HepG2 (cell line): Measurements from ENCODE around the gene SYDE1. TPM values are rescaled to one million over a fixed set of nuclear protein-coding genes. Genes with fewer than 3 reads are reported as not detected.
A peak's percentile ranks its signal among the peaks of the same experiment; 100 is the strongest.
"Not testable (repeated sequence)": the region's sequence is repeated elsewhere in the genome, so short reads cannot be mapped to it uniquely, and the experiment has no call there.

ENCODE experiments used
- ATAC-seq: fragments of 200-7000 bp; cut with Tn5 transposase; 3 replicates; pipeline ENCODE4 v1.9.1; 2020; ENCODE audit warnings: mild to moderate bottlenecking, moderate library complexity
- BruUV-seq: library from RNA; stranded (reverse); fragments of 400-500 nt; replicated peaks from 2 replicates; lab custom pipeline; 2021; lab: Mats Ljungman, UMichigan
- CTCF ChIA-PET: fragments of 300-600 bp; formaldehyde crosslinking; extraction: SDS; loops from one replicate; lab custom pipeline; 2021; ENCODE audit warnings: low total read pairs, inconsistent platforms, low intra/inter-chr PET ratio; lab: Yijun Ruan, JAX
- POLR2A ChIA-PET: fragments of 350-600 bp; sonication (Branson Sonifier 250); formaldehyde crosslinking; loops from one replicate; lab custom pipeline; 2020; ENCODE audit warnings: antibody characterized with exemption, inconsistent platforms; lab: Yijun Ruan, JAX
- DNase-seq: peaks from one replicate; pipeline ENCODE4 v3.0.0-alpha.2; 2015; ENCODE audit warnings: low spot score
- FAIRE-seq: peaks from 3 replicates; lab custom pipeline; 2011; peaks lifted over from hg19 to GRCh38; lab: Jason Lieb, UNC
- H2AFZ ChIP-seq: one replicate; pipeline ENCODE4 v1.6.1; 2011; ENCODE audit warnings: low read length, inconsistent platforms
- H3K27ac ChIP-seq: fragments of 300-600 bp; 3 replicates; pipeline ENCODE4 v1.8.0; 2011; ENCODE audit warnings: mixed run types, mild to moderate bottlenecking, mixed read lengths, low read length, inconsistent platforms; ENCODE audit not compliant: insufficient read depth; ENCODE audit errors: extremely low read length
- H3K27me3 ChIP-seq, 2 experiments: fragments of 200-600 bp in 1 of 2; 2 replicates in 1 of 2; 3 replicates in 1 of 2; pipeline versions ENCODE4 v1.6.0 to v1.8.0; 2011; ENCODE audit warnings: low read length in 2 of 2, mild to moderate bottlenecking in 2 of 2, moderate library complexity in 2 of 2, inconsistent platforms in 1 of 2; ENCODE audit not compliant: insufficient read depth in 2 of 2, control insufficient read depth in 1 of 2
- H3K36me3 ChIP-seq, 2 experiments: fragments of 200-600 bp in 1 of 2; replicated peaks in 1 of 2; 2 replicates in 1 of 2; 3 replicates in 1 of 2; pipeline versions ENCODE4 v1.5.1 to v1.8.0; 2011; ENCODE audit warnings: low read length in 2 of 2, inconsistent platforms in 1 of 2; ENCODE audit not compliant: insufficient read depth in 2 of 2, control insufficient read depth in 1 of 2
- H3K4me1 ChIP-seq: 2 replicates; pipeline ENCODE4 v1.5.1; 2012; ENCODE audit warnings: low read length, inconsistent platforms; ENCODE audit not compliant: insufficient read depth
- H3K4me2 ChIP-seq: 2 replicates; pipeline ENCODE4 v1.6.0; 2011; ENCODE audit warnings: low read depth, low read length, inconsistent platforms
- H3K4me3 ChIP-seq, 3 experiments: fragments of 200-600 bp in 1 of 3; sonication (generic), shearing (Covaris generic) in 1 of 3; replicated peaks in 1 of 3; 2 replicates each; pipeline ENCODE4 v1.5.1; 2011 to 2016; ENCODE audit warnings: low read length in 3 of 3, inconsistent platforms in 2 of 3, low read depth in 2 of 3, mild to moderate bottlenecking in 2 of 3, control low read depth in 1 of 3, mixed read lengths in 1 of 3; ENCODE audit not compliant: insufficient read depth in 1 of 3
- H3K79me2 ChIP-seq: one replicate; pipeline ENCODE4 v1.6.1; 2011; ENCODE audit warnings: low read length, inconsistent platforms; ENCODE audit not compliant: insufficient read depth
- H3K9ac ChIP-seq: 2 replicates; pipeline ENCODE4 v1.6.0; 2011; ENCODE audit warnings: mild to moderate bottlenecking, low read depth, low read length, inconsistent platforms; ENCODE audit not compliant: insufficient read depth
- H3K9me3 ChIP-seq: 2 replicates; pipeline ENCODE4 v1.5.1; 2012; ENCODE audit warnings: mild to moderate bottlenecking, low read length
- H4K20me1 ChIP-seq: 2 replicates; pipeline ENCODE4 v1.6.0; 2011; ENCODE audit warnings: inconsistent platforms, mild to moderate bottlenecking, low read length, moderate library complexity; ENCODE audit not compliant: insufficient read depth
- CHD2 ChIP-seq: IDR thresholded peaks from 2 replicates; pipeline ENCODE4 v1.6.1; 2011; ENCODE audit warnings: low read depth, low read length, improper control_type of control experiment
- SAP130 ChIP-seq: IDR thresholded peaks from 2 replicates; pipeline ENCODE4 v1.6.1; 2016; ENCODE audit warnings: low read depth
- SOX5 ChIP-seq: IDR thresholded peaks from 2 replicates; pipeline ENCODE4 v1.6.1; 2016; ENCODE audit warnings: borderline replicate concordance
- ZNF891 ChIP-seq: sonication (generic); formaldehyde crosslinking; IDR thresholded peaks from 2 replicates; pipeline ENCODE4 v1.5.0; 2020; ENCODE audit warnings: mild to moderate bottlenecking, missing genetic modification reagents
- WGBS: methylation state at CpG from one replicate; pipeline ENCODE4 v1.1.6; 2017; ENCODE audit warnings: low lambda C conversion rate; 5-methylcytosine and 5-hydroxymethylcytosine counted together
- in situ Hi-C: cut with HindIII; loops from 2 replicates; pipeline ENCODE4 v1.10.0; 2017; ENCODE audit warnings: low pct_unique_long_range_greater_than_20kb; ENCODE audit not compliant: extremely low pct_ligation_motif_present
- intact Hi-C: fragments of 100-400 bp; cut with micrococcal nuclease; formaldehyde crosslinking; loops from one replicate; pipeline ENCODE4 v1.10.0; 2022; ENCODE audit not compliant: unreplicated experiment
- polyA plus RNA-seq, 8 experiments: library from polyadenylated mRNA; depleted of rRNA in 3 of 8; stranded (reverse) in 7 of 8; unstranded in 1 of 8; fragments of >200 nt; fragmentation: Illumina TruSeq in 4 of 8; extraction: Trizol in 4 of 8; gene quantifications; 2 replicates each; pipeline versions ENCODE4 v1.2.1 to v1.2.3, GENCODE V29; 2011 to 2016; ENCODE audit warnings: low read depth in 4 of 8, missing spikeins in 1 of 8, mixed read lengths in 1 of 8; ENCODE audit not compliant: insufficient read depth in 1 of 8
- total RNA-seq, 5 experiments: library from RNA; depleted of rRNA; stranded (reverse); fragments of >200 nt; fragmentation: Illumina TruSeq; extraction: Trizol; gene quantifications; 2 replicates each; pipeline ENCODE4 v1.2.3, GENCODE V29; 2016; ENCODE audit warnings: low read depth in 1 of 5

Gene SYDE1
- total and polyA plus RNA-seq, 2 of the 13 experiments (the other 11 are each of a cell fraction or from before 2014, with no cell fraction given), result 4.3 to 13.6 TPM

DNA sequence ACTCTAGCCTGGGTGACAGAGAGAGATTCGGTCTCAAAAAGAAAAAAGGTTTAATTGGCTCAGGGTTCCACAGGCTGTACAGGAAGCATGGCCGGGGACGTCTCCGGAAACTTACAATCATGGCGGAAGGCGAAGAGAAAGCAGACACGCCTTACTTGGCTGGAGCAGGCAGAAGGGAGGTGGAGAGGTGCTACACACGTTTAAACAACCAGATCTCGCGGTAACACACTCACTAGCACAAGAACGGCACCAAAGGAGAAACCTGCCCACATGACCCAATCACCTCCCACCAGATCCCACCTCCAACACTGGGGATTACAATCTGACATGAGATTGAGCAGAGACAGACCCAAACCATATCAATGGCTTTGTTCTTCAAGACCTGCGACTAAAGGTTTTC lies 45.2 kb upstream of the SYDE1 start:
- Histone ChIP-seq H3K27me3 (peaks cover 0 to 18% of the 10 kb centered on the region in 2 experiments; a peak in 2 of 5 replicates), H3K36me3 (no peaks in the 10 kb centered on the region), H3K9ac (no peak overlapping the region), H3K4me1 (no peaks in the 10 kb centered on the region), H4K20me1 (no peaks in the 10 kb centered on the region), H2AFZ (no peak overlapping the region), H3K27ac (no peak overlapping the region), H3K79me2 (no peaks in the 10 kb centered on the region), H3K9me3 (no peaks in the 10 kb centered on the region), H3K4me3 (no peak overlapping the region), H3K4me2 (no peak overlapping the region)
- in situ Hi-C loops (no loop called here), intact Hi-C loops (no loop called here)
- CTCF ChIA-PET, result no interaction called here
- no TSS peak for BruUV-seq
- ATAC-seq (no peak), DNase-seq (no peak), FAIRE-seq (no peak)
- WGBS, result 46% methylated on average over 12 of the region's 12 CpGs
- TF ChIP-seq ZNF891 (no peak), CHD2 (peak; percentile 50; the same call in 1 of the 2 replicates), SAP130 (no peak)
- POLR2A ChIA-PET, result no interaction called here

DNA sequence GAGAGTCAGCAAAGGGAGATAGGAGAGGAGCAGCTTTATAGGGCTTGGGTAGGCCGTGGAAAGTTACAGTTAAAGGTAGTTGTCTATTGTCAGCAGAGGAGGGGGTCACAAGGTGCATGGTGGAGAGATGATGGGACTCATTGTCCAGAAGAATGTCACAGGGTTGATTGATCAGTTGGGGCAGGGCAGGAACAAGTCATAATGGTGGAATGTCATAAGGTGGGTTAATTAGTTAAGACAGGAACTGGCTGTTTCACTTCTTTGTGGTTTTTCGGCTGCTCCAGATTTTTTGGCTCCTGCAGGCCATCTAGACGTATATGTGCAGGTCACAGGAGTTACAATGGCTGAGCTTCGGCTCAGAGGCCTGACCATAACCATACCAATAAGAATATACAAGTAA lies 36.8 kb upstream of the SYDE1 start:
- BruUV-seq, H2AFZ ChIP-seq, POLR2A ChIA-PET, H3K4me2 ChIP-seq, intact Hi-C loops, H3K4me3 ChIP-seq, H3K27ac ChIP-seq, in situ Hi-C loops, H4K20me1 ChIP-seq, FAIRE-seq, H3K27me3 ChIP-seq, H3K36me3 ChIP-seq, CTCF ChIA-PET, ATAC-seq, H3K9me3 ChIP-seq, DNase-seq, H3K9ac ChIP-seq, H3K79me2 ChIP-seq: not testable (repeated sequence)
- peak; percentile 26; the same call in 1 of the 2 replicates for TF ChIP-seq SOX5 (CRISPR knock-in tag)
- WGBS, result 29% methylated on average over 4 of the region's 4 CpGs
- H3K4me1 ChIP-seq, result peaks cover 29% of the 10 kb centered on the region
